ENCODE results near the gene IGFBPL1. TPM values are rescaled to one million over a fixed set of nuclear protein-coding genes. Genes with fewer than 3 reads are reported as not detected.
"Not testable (repeated sequence)": the region's sequence is repeated elsewhere in the genome, so short reads cannot be mapped to it uniquely, and the experiment has no call there.

IGFBPL1 gene, protein sequence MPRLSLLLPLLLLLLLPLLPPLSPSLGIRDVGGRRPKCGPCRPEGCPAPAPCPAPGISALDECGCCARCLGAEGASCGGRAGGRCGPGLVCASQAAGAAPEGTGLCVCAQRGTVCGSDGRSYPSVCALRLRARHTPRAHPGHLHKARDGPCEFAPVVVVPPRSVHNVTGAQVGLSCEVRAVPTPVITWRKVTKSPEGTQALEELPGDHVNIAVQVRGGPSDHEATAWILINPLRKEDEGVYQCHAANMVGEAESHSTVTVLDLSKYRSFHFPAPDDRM
- total RNA-seq (2021): 37.7 and 37.9 TPM in 2 replicates
- long read RNA-seq, transcript IGFBPL1-201 (5 exons, 1,093 nt): major isoform, 15 of 17 reads
- long read RNA-seq, partial matches to known transcripts: 0 of 17 reads
- long read RNA-seq, other reads (novel, unspliced or antisense): 2 of 17 reads

- Mint-ChIP-seq H3K4me3 (peak within 1 kb of the TSS; percentile 59 to 75), H3K27me3 (ENCODE audit: low read depth) (peaks cover 56% of the 10 kb centered on the region), H3K27ac (no peak within 1 kb of the TSS), H3K9me3 (no peaks in the 10 kb centered on the region), H3K4me1 (peaks cover 52 to 63% of the 10 kb centered on the region in 2 experiments), H3K36me3 (ENCODE audit: insufficient read depth in 1 of 3, low read depth in 3 of 3) (no peaks in the 10 kb centered on the region; a peak in 1 of 7 replicates)
- Histone ChIP-seq H2BK15ac (ENCODE audit: low read depth, low read length) (no peak within 1 kb of the TSS), H4K8ac (replicated peaks; ENCODE audit: insufficient read length, low read depth, low read length) (no peak within 1 kb of the TSS), H3K79me1 (ENCODE audit: insufficient read depth, low read depth, low read length, poor library complexity, severe bottlenecking) (no peaks in the 10 kb centered on the region), H3T11ph (ENCODE audit: low read length) (no peak within 1 kb of the TSS), H4K20me1 (ENCODE audit: control insufficient read depth, insufficient read depth, insufficient read length) (no peaks in the 10 kb centered on the region), H3K23ac (ENCODE audit: insufficient read length, low read depth, low read length) (no peak within 1 kb of the TSS), H3K14ac (ENCODE audit: insufficient read depth, low read length) (no peak within 1 kb of the TSS; the same call in 1 of the 2 replicates), H2AK5ac (ENCODE audit: insufficient read length, low read length) (no peak within 1 kb of the TSS), H3K9ac (ENCODE audit: extremely low read depth, insufficient read length, low read length) (no peak within 1 kb of the TSS), H3K79me2 (ENCODE audit: insufficient read depth, low read length) (no peaks in the 10 kb centered on the region), H3K23me2 (ENCODE audit: insufficient read length, low read depth, low read length, poor library complexity, severe bottlenecking) (peaks cover 10% of the 10 kb centered on the region), H2AFZ (ENCODE audit: low read length) (no peak within 1 kb of the TSS), H2BK120ac (ENCODE audit: low read depth, low read length, poor library complexity, severe bottlenecking) (no peak within 1 kb of the TSS), H4K91ac (ENCODE audit: insufficient read length, low read depth, low read length) (no peak within 1 kb of the TSS), H3K9me3 (ENCODE audit: control insufficient read depth, low read depth, low read length) (no peaks in the 10 kb centered on the region), H3K18ac (ENCODE audit: insufficient read length, low read depth, low read length) (no peak within 1 kb of the TSS), H2BK20ac (ENCODE audit: low read depth, low read length, poor library complexity, severe bottlenecking) (no peak within 1 kb of the TSS), H3K56ac (ENCODE audit: insufficient read length, low read depth, low read length) (no peak within 1 kb of the TSS), H3K4me2 (ENCODE audit: insufficient read depth, insufficient read length, low read length) (peak within 1 kb of the TSS; percentile 51), H3K4me1 (ENCODE audit: insufficient read depth, low read length) (no peaks in the 10 kb centered on the region; the same call in 1 of the 2 replicates), H3K27ac (ENCODE audit: insufficient read length, low read depth, low read length) (no peak within 1 kb of the TSS), H2BK12ac (ENCODE audit: insufficient read length, low read depth, low read length) (no peak within 1 kb of the TSS), H3K27me3 (ENCODE audit: insufficient read depth, low read length) (peaks cover 18% of the 10 kb centered on the region; the same call in 1 of the 2 replicates), H4K5ac (ENCODE audit: insufficient read length, low read depth, low read length) (no peak within 1 kb of the TSS), H3K4ac (ENCODE audit: low read depth, low read length) (no peak within 1 kb of the TSS), H2BK5ac (ENCODE audit: insufficient read length, low read length) (no peak within 1 kb of the TSS)
- TF ChIP-seq, protein P1, sequence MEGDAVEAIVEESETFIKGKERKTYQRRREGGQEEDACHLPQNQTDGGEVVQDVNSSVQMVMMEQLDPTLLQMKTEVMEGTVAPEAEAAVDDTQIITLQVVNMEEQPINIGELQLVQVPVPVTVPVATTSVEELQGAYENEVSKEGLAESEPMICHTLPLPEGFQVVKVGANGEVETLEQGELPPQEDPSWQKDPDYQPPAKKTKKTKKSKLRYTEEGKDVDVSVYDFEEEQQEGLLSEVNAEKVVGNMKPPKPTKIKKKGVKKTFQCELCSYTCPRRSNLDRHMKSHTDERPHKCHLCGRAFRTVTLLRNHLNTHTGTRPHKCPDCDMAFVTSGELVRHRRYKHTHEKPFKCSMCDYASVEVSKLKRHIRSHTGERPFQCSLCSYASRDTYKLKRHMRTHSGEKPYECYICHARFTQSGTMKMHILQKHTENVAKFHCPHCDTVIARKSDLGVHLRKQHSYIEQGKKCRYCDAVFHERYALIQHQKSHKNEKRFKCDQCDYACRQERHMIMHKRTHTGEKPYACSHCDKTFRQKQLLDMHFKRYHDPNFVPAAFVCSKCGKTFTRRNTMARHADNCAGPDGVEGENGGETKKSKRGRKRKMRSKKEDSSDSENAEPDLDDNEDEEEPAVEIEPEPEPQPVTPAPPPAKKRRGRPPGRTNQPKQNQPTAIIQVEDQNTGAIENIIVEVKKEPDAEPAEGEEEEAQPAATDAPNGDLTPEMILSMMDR (conservative IDR thresholded peaks at IDR 0.05): no peak
- WGBS (ENCODE audit: extremely low coverage, insufficient read length, low lambda C conversion rate): no CpG with 5 or more reads among the region's 115 CpGs
- DNase-seq: peak; percentile 61
Observed at GRCh38 chr9:38423973-38424843, at the start of gene IGFBPL1. IGFBPL1 (minus strand) TSS chr9:38424454; CDS start chr9:38424424, 30 bp downstream.

DNA sequence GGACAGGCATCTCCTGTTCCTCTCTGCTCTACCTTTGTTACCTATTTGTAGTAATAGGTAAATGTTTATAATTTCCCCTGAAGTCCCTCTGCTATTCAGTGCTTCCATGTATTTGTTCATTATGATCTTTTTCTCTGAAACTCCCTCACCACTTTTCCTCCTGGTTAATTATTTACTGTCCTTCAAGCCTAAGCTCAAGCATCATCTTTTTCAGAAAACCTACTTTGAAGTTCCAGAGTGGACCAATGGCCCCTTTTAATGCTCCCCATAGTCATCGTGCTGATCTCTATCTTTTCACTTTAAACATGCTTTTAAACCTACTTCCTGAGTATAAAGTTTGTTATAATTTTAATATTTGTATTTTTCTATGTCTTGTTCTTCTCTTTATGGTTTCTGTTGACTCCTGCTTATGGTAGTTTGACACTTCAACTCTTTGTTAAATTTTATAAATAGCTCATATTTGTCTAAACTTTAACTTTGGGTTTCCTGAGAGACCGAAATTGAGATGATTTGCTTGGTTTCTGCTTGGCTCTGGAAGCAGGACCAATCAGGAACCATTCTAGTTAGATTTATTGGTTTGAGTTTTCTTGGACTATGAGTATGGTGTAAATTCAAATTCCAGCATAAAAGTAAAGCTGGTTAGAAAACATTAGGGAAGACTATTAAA is 48.5 kb upstream of the IGFBPL1 start:
- not testable (repeated sequence) for H4K5ac ChIP-seq (ENCODE audit: insufficient read length, low read depth, low read length); H3K9ac ChIP-seq (ENCODE audit: extremely low read depth, insufficient read length, low read length); DNase-seq; H4K8ac ChIP-seq (replicated peaks; ENCODE audit: insufficient read length, low read depth, low read length); H3K27ac ChIP-seq (ENCODE audit: insufficient read length, low read depth, low read length); H3K4ac ChIP-seq (ENCODE audit: low read depth, low read length); H3K27me3 ChIP-seq (ENCODE audit: insufficient read depth, low read length); H3K27ac Mint-ChIP-seq; H3K9me3 ChIP-seq (ENCODE audit: control insufficient read depth, low read depth, low read length); H2BK15ac ChIP-seq (ENCODE audit: low read depth, low read length); H2AFZ ChIP-seq (ENCODE audit: low read length); H3K23me2 ChIP-seq (ENCODE audit: insufficient read length, low read depth, low read length, poor library complexity, severe bottlenecking); H2AK5ac ChIP-seq (ENCODE audit: insufficient read length, low read length); H3K4me1 ChIP-seq (ENCODE audit: insufficient read depth, low read length); H2BK5ac ChIP-seq (ENCODE audit: insufficient read length, low read length); H4K91ac ChIP-seq (ENCODE audit: insufficient read length, low read depth, low read length); H3K79me1 ChIP-seq (ENCODE audit: insufficient read depth, low read depth, low read length, poor library complexity, severe bottlenecking); H3K23ac ChIP-seq (ENCODE audit: insufficient read length, low read depth, low read length); H3K27me3 Mint-ChIP-seq (ENCODE audit: low read depth); H2BK120ac ChIP-seq (ENCODE audit: low read depth, low read length, poor library complexity, severe bottlenecking); H3K14ac ChIP-seq (ENCODE audit: insufficient read depth, low read length); H3K4me3 Mint-ChIP-seq; H3K4me2 ChIP-seq (ENCODE audit: insufficient read depth, insufficient read length, low read length); H4K20me1 ChIP-seq (ENCODE audit: control insufficient read depth, insufficient read depth, insufficient read length); H3T11ph ChIP-seq (ENCODE audit: low read length); H3K4me1 Mint-ChIP-seq; H3K36me3 Mint-ChIP-seq (ENCODE audit: insufficient read depth in 1 of 3, low read depth in 3 of 3); H3K79me2 ChIP-seq (ENCODE audit: insufficient read depth, low read length); H2BK12ac ChIP-seq (ENCODE audit: insufficient read length, low read depth, low read length); H3K9me3 Mint-ChIP-seq; H3K56ac ChIP-seq (ENCODE audit: insufficient read length, low read depth, low read length); H2BK20ac ChIP-seq (ENCODE audit: low read depth, low read length, poor library complexity, severe bottlenecking); H3K18ac ChIP-seq (ENCODE audit: insufficient read length, low read depth, low read length)
- no CpG with 5 or more reads among the region's 2 CpGs for WGBS (ENCODE audit: extremely low coverage, insufficient read length, low lambda C conversion rate)
